Neural progenitor cell (in vitro differentiated cells): ENCODE measurements around the gene PDZRN4. TPM values are rescaled to one million over a fixed set of nuclear protein-coding genes. Genes with fewer than 3 reads are reported as not detected.

Source experiments
- DNase-seq: peaks from one replicate; pipeline ENCODE4 v3.0.0-alpha.2; 2016; ENCODE audit warnings: low spot score
- H2AFZ ChIP-seq: fragments of 200-600 bp; sonication (generic); replicated peaks from 2 replicates; pipeline ENCODE4 v1.6.1; 2016; ENCODE audit warnings: antibody characterized with exemption
- H3F3A ChIP-seq: fragments of 200-600 bp; sonication (generic); 2 replicates; pipeline ENCODE4 v1.6.1; 2016; ENCODE audit warnings: antibody characterized with exemption, low read depth
- H3K27ac ChIP-seq: fragments of 200-600 bp; sonication (generic); 2 replicates; pipeline ENCODE4 v1.5.1; 2016; ENCODE audit warnings: mild to moderate bottlenecking
- H3K27me3 ChIP-seq: fragments of 200-600 bp; sonication (generic); 2 replicates; pipeline ENCODE4 v1.6.1; 2016; ENCODE audit warnings: mild to moderate bottlenecking, moderate library complexity
- H3K36me3 ChIP-seq: fragments of 200-600 bp; sonication (generic); 2 replicates; pipeline ENCODE4 v1.5.1; 2016
- H3K4me1 ChIP-seq: fragments of 200-600 bp; sonication (generic); 2 replicates; pipeline ENCODE4 v1.6.1; 2016; ENCODE audit warnings: mixed run types
- H3K4me2 ChIP-seq: fragments of 200-600 bp; sonication (generic); 2 replicates; pipeline ENCODE4 v1.6.1; 2016
- H3K4me3 ChIP-seq: fragments of 200-600 bp; sonication (generic); 2 replicates; pipeline ENCODE4 v1.5.1; 2016
- H3K79me2 ChIP-seq: fragments of 200-600 bp; sonication (generic); 2 replicates; pipeline ENCODE4 v1.6.1; 2016; ENCODE audit warnings: low read depth
- H3K9ac ChIP-seq: fragments of 200-600 bp; sonication (generic); 2 replicates; pipeline ENCODE4 v1.6.1; 2016
- H3K9me3 ChIP-seq: fragments of 200-600 bp; sonication (generic); 2 replicates; pipeline ENCODE4 v1.5.1; 2016; ENCODE audit warnings: low read depth
- H4K20me1 ChIP-seq: fragments of 200-600 bp; sonication (generic); 2 replicates; pipeline ENCODE4 v1.6.1; 2016; ENCODE audit warnings: low read depth
- H3K27ac Mint-ChIP-seq: 3 replicates; pipeline ENCODE4 v1.8.0; 2021; ENCODE audit warnings: mixed read lengths
- H3K27me3 Mint-ChIP-seq: 2 replicates; pipeline ENCODE4 v1.8.0; 2022; ENCODE audit warnings: low read depth, mild to moderate bottlenecking, inconsistent platforms, moderate library complexity, mixed read lengths; ENCODE audit not compliant: insufficient read depth
- H3K36me3 Mint-ChIP-seq: 3 replicates; pipeline ENCODE4 v1.8.0; 2021; ENCODE audit warnings: mixed read lengths
- H3K4me1 Mint-ChIP-seq: 3 replicates; pipeline ENCODE4 v1.8.0; 2021; ENCODE audit warnings: mixed read lengths
- H3K4me3 Mint-ChIP-seq: 3 replicates; pipeline ENCODE4 v1.8.0; 2021; ENCODE audit warnings: mild to moderate bottlenecking, moderate library complexity, mixed read lengths
- H3K9me3 Mint-ChIP-seq: 3 replicates; pipeline ENCODE4 v1.8.0; 2020; ENCODE audit warnings: mixed read lengths
- CTCF ChIP-seq: fragments of 200-600 bp; sonication (generic); IDR thresholded peaks from 2 replicates; pipeline ENCODE4 v1.5.1; 2017; ENCODE audit warnings: antibody characterized with exemption, mild to moderate bottlenecking
- EZH2 ChIP-seq: fragments of 200-600 bp; sonication (generic); IDR thresholded peaks from 2 replicates; pipeline ENCODE4 v1.6.1; 2017; ENCODE audit warnings: antibody characterized with exemption, mild to moderate bottlenecking, moderate library complexity
- EZH2phosphoT487 ChIP-seq: fragments of 200-600 bp; sonication (generic); IDR thresholded peaks from 2 replicates; pipeline ENCODE4 v1.6.1; 2017; ENCODE audit warnings: antibody characterized with exemption
- total RNA-seq: library from RNA; depleted of rRNA; stranded (reverse); fragments of >200 nt; gene quantifications from 2 replicates; pipeline ENCODE4 v1.2.3, GENCODE V29; 2015; ENCODE audit warnings: low replicate concordance

PDZRN4 gene
- total RNA-seq, 1 donor from 2014 or later: 0.06 TPM

- Mint-ChIP-seq H3K36me3 (no peaks in the 10 kb centered on the region), H3K4me1 (peaks cover 6% of the 10 kb centered on the region), H3K4me3 (no peak overlapping the region), H3K27me3 (peaks cover 2% of the 10 kb centered on the region), H3K9me3 (peaks cover 2% of the 10 kb centered on the region), H3K27ac (no peak overlapping the region)
- H3K27me3 ChIP-seq: no peaks in the 10 kb centered on the region
- TF ChIP-seq EZH2phosphoT487 (no peak), EZH2 (no peak), CTCF (no peak)
- H3K9me3 ChIP-seq: no peaks in the 10 kb centered on the region
- no peaks in the 10 kb centered on the region for H3K36me3 ChIP-seq
- no peaks in the 10 kb centered on the region for H3K79me2 ChIP-seq
- H3K4me2 ChIP-seq: no peak overlapping the region
- H3K4me1 ChIP-seq: no peaks in the 10 kb centered on the region
- H3K27ac ChIP-seq: no peak overlapping the region
- no peak overlapping the region for H2AFZ ChIP-seq
- H3F3A ChIP-seq: no peaks in the 10 kb centered on the region
- no peak overlapping the region for H3K4me3 ChIP-seq
- no peak for DNase-seq
- no peak overlapping the region for H3K9ac ChIP-seq
- H4K20me1 ChIP-seq: no peaks in the 10 kb centered on the region
Measured at GRCh38 chr12:41587574-41587973, 399.5 kb downstream of the PDZRN4 start.

GRCh38 chr12:41589878-41590277 lies 401.8 kb downstream of the PDZRN4 start:
- H3K36me3 ChIP-seq: no peaks in the 10 kb centered on the region
- no peak for TF ChIP-seq CTCF
- no peak for TF ChIP-seq EZH2phosphoT487
- no peak for TF ChIP-seq EZH2
- H3K4me2 ChIP-seq: no peak overlapping the region
- DNase-seq: no peak
- H3K9me3 Mint-ChIP-seq: peaks cover 2% of the 10 kb centered on the region
- no peak overlapping the region for H3K27ac Mint-ChIP-seq
- no peaks in the 10 kb centered on the region for H3F3A ChIP-seq
- H4K20me1 ChIP-seq: no peaks in the 10 kb centered on the region
- no peak overlapping the region for H3K27ac ChIP-seq
- no peak overlapping the region for H3K9ac ChIP-seq
- H3K27me3 ChIP-seq: no peaks in the 10 kb centered on the region
- H3K4me1 ChIP-seq: no peaks in the 10 kb centered on the region
- no peaks in the 10 kb centered on the region for H3K9me3 ChIP-seq
- no peak overlapping the region for H3K4me3 ChIP-seq
- H2AFZ ChIP-seq: no peak overlapping the region
- no peaks in the 10 kb centered on the region for H3K79me2 ChIP-seq
- H3K4me1 Mint-ChIP-seq: peaks cover 6% of the 10 kb centered on the region
- no peaks in the 10 kb centered on the region for H3K36me3 Mint-ChIP-seq
- H3K27me3 Mint-ChIP-seq: peaks cover 2% of the 10 kb centered on the region
- no peak overlapping the region for H3K4me3 Mint-ChIP-seq

GRCh38 chr12:41596190-41596589 lies 408.1 kb downstream of the PDZRN4 start:
- H3K36me3 Mint-ChIP-seq: no peaks in the 10 kb centered on the region
- Histone ChIP-seq H3K36me3 (no peaks in the 10 kb centered on the region), H3K4me2 (no peak overlapping the region), H2AFZ (no peak overlapping the region), H3K9ac (no peak overlapping the region), H3F3A (no peaks in the 10 kb centered on the region), H3K79me2 (no peaks in the 10 kb centered on the region), H4K20me1 (no peaks in the 10 kb centered on the region), H3K9me3 (no peaks in the 10 kb centered on the region), H3K4me1 (no peaks in the 10 kb centered on the region), H3K27me3 (no peaks in the 10 kb centered on the region), H3K4me3 (no peak overlapping the region), H3K27ac (no peak overlapping the region)
- no peak for DNase-seq
- peaks cover 2% of the 10 kb centered on the region for H3K9me3 Mint-ChIP-seq
- H3K4me1 Mint-ChIP-seq: peaks cover 5% of the 10 kb centered on the region
- TF ChIP-seq EZH2phosphoT487 (no peak), EZH2 (no peak), CTCF (no peak)
- no peak overlapping the region for H3K27ac Mint-ChIP-seq
- H3K4me3 Mint-ChIP-seq: no peak overlapping the region
- H3K27me3 Mint-ChIP-seq: no peaks in the 10 kb centered on the region
